ENCODE results near the gene AKAIN1.

DNA sequence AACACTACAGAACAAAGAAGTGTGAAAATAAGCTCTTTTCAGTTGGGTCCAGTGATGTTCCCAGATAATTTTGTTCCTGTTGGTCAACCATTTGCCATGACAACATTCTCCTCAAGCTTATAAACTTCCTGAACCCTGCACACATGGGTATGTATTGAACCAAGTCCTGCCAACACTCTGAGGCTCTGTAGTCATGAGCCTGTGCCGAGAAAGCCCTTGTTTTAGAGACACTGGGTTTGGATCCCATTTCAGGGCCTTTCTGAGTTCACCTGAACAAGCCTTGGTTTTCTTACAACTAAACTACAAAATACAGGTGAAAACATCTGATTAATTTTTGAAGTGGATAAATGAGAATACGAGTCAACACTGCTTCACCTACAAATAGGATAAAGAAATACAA is 38.5 kb downstream of the AKAIN1 start:
- TF ChIP-seq, protein P1, sequence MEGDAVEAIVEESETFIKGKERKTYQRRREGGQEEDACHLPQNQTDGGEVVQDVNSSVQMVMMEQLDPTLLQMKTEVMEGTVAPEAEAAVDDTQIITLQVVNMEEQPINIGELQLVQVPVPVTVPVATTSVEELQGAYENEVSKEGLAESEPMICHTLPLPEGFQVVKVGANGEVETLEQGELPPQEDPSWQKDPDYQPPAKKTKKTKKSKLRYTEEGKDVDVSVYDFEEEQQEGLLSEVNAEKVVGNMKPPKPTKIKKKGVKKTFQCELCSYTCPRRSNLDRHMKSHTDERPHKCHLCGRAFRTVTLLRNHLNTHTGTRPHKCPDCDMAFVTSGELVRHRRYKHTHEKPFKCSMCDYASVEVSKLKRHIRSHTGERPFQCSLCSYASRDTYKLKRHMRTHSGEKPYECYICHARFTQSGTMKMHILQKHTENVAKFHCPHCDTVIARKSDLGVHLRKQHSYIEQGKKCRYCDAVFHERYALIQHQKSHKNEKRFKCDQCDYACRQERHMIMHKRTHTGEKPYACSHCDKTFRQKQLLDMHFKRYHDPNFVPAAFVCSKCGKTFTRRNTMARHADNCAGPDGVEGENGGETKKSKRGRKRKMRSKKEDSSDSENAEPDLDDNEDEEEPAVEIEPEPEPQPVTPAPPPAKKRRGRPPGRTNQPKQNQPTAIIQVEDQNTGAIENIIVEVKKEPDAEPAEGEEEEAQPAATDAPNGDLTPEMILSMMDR (IDR thresholded peaks at IDR 0.05): no peak
- no peak for TF ChIP-seq POLR2AphosphoS5 (IDR thresholded peaks at IDR 0.05)

Measured in prostate gland (tissue), 2 donors.